GM18498 (cell line): ENCODE results near the gene PER3.

Experiments
- ATAC-seq: cut with Tn5 transposase; IDR thresholded peaks from one replicate; pipeline ENCODE4 v1.9.1; 2021; ENCODE audit warnings: mild to moderate bottlenecking, moderate library complexity; ENCODE audit not compliant: unreplicated experiment

Gene PER3

DNA sequence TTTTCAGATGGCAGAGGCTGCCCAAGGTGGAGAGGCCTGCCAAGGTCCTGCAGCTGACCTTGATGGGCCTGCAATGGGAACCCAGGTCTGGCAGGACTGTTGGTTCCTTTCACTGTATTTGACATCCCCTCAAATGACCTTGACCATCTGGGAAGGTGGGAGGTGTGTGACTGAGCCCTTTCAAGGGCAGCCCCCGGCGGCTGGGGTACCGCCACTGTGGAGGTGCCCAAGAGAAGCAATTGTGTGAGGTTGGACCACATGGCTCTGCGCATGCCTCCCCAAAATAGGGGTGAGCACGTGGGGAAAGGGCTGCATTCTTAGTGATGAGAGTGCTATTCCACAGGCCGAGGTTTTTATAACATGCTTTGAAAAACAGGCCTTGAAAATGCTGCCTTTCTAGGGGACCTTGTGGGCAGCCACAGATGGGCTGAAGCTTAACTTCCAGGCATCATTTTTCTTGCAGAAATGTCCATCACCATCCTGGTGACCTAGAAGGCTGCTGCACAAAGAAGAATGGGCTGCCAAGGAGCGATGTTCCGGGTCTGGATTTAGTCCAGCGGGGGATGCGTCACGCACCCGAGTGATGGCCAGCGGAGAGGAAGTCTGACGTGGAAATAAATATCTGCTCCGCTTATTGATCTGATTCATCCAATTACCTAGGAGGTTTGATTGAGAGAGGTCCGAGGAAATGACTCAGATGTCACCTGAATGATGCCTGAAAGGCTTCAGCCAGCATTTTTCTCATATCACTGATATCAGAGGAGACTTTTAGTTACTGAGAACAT, 85.2 kb downstream of the PER3 start:
- no peak for ATAC-seq

GRCh38 chr1:7871136-7871535, 87.0 kb downstream of the PER3 start:
- no peak for ATAC-seq

DNA sequence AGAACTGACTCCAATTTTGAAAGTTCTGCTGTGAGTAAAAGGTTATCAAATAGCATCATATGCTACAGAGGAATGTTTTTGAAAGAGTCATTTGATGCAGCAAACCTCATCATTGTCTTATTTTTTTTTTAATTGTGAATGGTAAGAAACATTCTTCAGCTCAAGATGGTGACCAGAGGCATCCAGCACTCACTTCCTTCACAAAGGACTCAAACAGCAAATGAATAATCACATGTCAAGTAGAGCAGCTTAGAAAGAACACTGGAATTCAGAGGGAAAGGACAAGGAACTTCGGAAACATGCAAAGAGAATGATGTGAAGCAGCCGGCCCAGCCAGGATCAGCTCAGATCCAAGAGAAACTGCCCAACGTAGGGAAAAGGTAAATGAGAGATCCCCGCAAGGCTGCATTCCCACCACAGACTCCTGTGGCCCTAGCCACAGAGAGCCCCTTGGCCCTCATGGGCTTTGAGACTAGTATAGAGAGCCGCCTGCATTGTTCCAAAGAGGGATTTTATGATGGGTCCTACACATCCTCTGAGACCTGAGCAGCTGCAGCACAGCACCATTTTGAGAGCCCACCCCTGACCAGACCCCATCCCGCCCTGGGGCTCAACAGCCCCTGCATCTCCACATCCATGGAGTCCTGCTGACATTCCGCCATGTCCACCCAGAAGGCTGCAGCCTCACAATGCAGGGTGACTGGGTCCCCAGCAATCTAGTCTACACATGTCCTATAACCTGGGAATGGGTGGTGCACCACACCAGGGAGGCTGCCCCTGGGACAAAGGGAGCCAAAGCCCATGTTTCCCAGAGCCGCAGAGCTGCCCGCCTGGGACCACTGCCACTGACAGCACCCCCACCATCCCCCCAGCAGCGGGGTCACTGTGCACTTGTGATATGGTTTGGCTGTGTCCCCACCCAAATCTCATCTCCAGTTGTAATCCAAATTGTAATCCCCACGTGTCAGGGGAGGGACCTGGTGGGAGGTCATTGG, 90.0 kb downstream of the PER3 start:
- no peak for ATAC-seq

DNA sequence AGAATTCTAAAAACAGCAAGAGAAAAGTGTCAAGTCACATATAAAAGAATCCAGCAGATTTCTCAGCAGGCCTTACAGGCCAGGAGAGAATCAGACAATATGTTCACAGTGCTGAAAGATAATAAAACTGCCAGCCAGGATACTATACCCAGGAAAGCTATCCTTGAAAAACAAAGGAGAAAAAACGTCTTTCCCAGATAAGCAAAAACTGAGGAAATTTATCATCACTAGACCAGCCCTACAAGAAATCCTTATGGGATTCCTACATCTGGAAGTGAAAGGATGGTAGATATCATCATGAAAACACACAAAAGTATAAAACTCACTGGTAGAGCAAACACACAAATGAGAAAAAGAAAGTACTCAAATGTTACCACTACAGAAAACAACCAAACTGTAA, 93.9 kb downstream of the PER3 start:
- no peak for ATAC-seq

DNA sequence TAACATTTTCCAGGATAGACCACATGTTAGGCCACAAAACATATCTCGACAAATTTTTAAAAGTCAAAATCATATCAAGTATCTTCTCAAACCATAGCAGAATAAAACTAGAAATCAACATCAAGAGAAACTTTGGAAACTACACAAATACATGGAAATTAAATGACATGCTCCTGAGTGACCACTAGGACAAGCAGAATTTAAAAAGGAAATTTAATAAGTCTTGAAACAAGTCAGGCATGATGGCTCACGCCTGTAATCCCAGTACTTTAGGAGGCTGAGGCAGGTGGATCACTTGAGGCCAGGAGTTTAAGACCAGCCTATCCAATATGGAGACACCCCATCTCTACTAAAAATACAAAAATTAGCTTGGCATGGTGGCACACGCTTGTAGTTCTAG, 95.1 kb downstream of the PER3 start:
- ATAC-seq, result no peak

- no peak for ATAC-seq
Observed at GRCh38 chr1:7884757-7885156, 100.7 kb downstream of the PER3 start.

DNA sequence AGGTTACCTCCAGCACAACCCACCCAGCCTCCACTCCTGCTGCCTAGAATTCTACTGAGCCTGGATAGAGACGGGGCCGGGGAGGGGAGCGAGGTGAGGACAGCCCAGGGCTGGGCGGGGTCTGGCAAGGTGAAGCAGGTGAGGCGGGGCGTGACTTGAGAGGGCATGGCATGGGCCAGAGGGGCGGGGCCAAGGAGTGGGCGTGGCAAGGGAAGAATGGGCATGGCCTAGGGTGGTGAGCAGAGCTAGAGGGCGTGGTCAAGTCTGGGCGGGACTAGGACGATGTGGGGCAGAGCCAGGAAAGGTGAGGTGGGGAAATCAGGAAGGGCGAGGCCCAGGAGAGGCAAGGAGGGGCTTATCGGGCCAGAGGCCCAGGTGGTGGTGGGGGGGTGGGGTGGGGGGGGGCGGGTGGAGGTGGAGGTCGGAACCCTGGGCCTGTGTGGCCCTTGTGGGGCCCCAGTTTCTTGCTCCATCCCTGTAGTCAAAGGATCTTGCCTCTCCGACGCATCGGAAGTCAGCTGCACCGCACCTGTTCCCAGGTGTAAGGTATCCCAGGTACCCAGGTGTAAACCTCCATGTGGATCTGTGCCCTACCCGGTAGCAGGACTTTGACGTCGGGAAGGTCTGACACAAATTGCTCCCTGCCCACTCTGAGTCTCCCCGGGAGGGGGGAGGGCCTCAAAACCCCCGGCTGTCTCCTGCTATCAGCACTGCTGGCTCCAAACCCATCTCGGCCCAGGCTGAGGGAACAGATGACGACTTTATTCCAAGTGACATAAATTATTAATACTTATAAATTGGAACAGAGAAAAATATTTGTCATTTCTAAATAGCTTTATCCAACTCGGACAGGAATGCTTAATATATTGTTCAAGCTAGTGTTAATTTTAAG, 101.7 kb downstream of the PER3 start:
- ATAC-seq, result no peak

DNA sequence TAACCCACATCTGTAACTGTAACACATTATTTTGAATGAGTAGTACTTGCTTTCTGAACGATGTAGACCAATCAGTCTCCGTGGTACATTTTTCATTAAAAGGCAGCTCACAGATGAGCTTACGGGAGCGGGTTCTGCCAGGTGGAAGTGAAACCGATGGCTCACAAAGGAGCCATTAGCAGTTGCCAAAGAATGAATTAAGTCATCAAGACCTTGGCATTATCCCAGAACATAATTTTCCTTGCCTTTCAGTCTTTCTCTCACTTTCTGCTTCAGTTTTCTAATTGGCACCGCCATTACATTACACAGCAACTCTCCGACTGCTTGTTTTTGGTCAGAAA, 102.3 kb downstream of the PER3 start:
- ATAC-seq, result no peak

DNA sequence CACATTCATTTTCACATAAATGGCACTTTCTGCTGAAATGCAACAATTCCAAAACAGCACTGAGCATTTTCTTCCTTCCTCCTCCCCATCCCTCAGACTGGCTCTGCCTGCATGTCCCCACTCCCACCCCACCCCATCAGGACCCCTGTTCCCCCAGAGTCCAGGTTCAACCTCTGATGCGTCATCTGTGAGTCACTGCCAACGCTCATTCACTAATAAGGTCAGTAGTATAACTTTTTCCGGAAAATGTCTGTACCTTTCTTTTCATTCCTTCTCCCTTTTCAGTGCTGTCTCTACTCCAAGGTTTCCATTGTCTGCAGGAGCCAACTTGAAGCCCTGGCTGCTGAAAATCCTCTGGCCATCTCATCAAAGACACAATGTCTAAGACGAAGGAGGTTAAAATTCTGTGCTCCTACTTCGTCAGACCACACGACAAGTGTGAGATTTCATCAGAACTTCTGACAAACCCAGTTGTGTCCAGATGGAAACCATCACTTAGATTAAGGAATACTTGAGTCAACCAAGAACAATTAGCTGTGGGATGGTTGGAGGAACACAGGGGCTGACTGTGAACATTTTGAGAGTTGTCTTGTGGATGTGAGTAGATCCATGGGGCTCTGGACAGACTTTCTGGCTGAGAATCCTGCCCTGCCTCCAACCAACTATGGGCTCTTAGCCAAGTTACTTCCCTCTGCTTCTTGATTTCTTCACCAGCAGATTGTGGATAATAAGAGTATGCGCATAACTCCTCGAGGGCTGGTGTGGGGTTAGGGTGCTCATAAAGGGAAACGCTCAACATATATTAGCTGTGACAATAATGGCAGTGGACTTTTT, 104.4 kb downstream of the PER3 start:
- ATAC-seq, result no peak

- ATAC-seq, result no peak
Observed at GRCh38 chr1:7890853-7891252, 106.8 kb downstream of the PER3 start.

DNA sequence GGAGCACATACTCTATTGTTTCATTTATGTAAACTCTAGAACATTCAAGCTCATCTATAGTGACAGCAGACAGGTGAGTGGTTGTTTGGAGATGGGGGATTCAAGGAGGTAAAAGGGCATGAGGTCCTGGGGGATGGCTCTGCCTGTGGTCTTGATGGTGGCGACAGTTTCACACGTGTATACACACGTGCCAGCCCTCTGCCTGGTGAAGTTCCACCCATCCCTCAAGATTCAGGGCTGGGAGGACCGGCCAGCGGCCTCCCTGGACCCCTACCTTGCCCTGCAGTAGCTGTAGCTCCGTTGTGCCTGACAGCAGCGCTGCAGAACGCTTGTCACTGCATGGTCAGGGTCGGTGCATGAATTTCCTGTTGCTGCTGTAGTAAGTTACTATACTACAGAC, 107.7 kb downstream of the PER3 start:
- ATAC-seq, result no peak

DNA sequence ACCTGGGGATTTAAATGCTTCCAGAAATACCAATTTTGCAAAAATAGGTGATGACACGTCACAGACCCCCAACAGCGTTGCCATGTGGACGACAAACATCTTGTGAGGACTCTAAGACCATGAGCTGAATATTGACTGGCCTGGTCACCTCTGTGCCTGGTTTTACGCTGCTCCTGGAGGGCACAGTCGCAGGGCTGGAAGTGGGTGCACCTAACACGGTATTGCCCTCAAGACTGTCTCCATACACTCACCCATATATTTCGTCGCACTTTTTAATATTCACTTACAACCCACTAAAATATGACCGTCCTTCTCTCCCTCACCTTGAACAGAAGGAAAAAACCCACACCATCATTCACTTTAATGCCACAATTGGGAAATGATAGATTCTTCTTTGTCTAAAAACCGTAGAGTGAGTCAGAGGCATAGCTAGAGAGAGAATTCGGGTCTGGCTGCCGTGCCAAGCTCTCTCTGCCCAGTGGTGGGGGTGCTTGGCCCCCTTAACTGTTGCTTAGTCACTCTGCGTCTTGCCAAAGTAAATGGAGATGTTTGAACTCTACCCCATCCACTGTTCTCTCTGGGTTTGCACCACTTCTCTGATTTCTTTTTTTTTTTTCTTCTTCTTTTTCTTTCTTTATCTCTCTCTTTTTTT, 109.6 kb downstream of the PER3 start:
- no peak for ATAC-seq
